SU-DHL-6 (cell line): Measurements from ENCODE around the gene RSU1.

Experiments
- H2AFZ ChIP-seq: fragments of 200-600 bp; sonication (generic); 2 replicates; pipeline ENCODE4 v1.6.1; 2014; ENCODE audit warnings: low read depth, mild to moderate bottlenecking, moderate library complexity, mixed read lengths, antibody characterized with exemption, low read length; ENCODE audit not compliant: severe bottlenecking
- H3F3A ChIP-seq: fragments of 200-600 bp; shearing (Covaris generic); 2 replicates; pipeline ENCODE4 v1.6.0; 2016; ENCODE audit warnings: antibody characterized with exemption, mild to moderate bottlenecking; ENCODE audit not compliant: insufficient read depth
- H3K27ac ChIP-seq: fragments of 200-600 bp; sonication (generic); 2 replicates; pipeline ENCODE4 v1.5.1; 2016; ENCODE audit warnings: low read depth, mild to moderate bottlenecking, low read length, moderate library complexity, mixed read lengths
- H3K27me3 ChIP-seq: fragments of 200-600 bp; sonication (generic), shearing (Covaris generic); 2 replicates; pipeline ENCODE4 v1.6.0; 2014; ENCODE audit warnings: mild to moderate bottlenecking, low read length
- H3K36me3 ChIP-seq: fragments of 200-600 bp; sonication (generic); 2 replicates; pipeline ENCODE4 v1.6.1; 2014; ENCODE audit warnings: mild to moderate bottlenecking, low read length, mixed read lengths
- H3K4me2 ChIP-seq: fragments of 300-600, 200-600 bp; shearing (Covaris generic), sonication (generic); 2 replicates; pipeline ENCODE4 v1.6.0; 2014; ENCODE audit warnings: low read length, low read depth, mild to moderate bottlenecking; ENCODE audit not compliant: poor library complexity, severe bottlenecking
- H3K4me3 ChIP-seq: fragments of 200-600 bp; sonication (generic); 2 replicates; pipeline ENCODE4 v1.5.1; 2014; ENCODE audit warnings: antibody characterized with exemption, low read length, mild to moderate bottlenecking, mixed read lengths; ENCODE audit not compliant: insufficient read depth, poor library complexity, severe bottlenecking
- H3K79me2 ChIP-seq: fragments of 200-600 bp; sonication (generic); 2 replicates; pipeline ENCODE4 v1.6.1; 2014; ENCODE audit warnings: mild to moderate bottlenecking, low read length, moderate library complexity; ENCODE audit not compliant: insufficient read depth
- H3K9ac ChIP-seq: fragments of 200-600 bp; sonication (generic); 2 replicates; pipeline ENCODE4 v1.7.0; 2014; ENCODE audit warnings: mild to moderate bottlenecking, low read length
- H3K9me2 ChIP-seq: fragments of 200-600 bp; sonication (generic); replicated peaks from 2 replicates; pipeline ENCODE4 v1.6.1; 2014; ENCODE audit warnings: low read length; ENCODE audit not compliant: insufficient read depth
- H3K9me3 ChIP-seq: fragments of 200-600 bp; sonication (generic); 2 replicates; pipeline ENCODE4 v1.6.1; 2014; ENCODE audit warnings: low read length, mixed read lengths; ENCODE audit not compliant: insufficient read depth
- H4K20me1 ChIP-seq: fragments of 200-600 bp; sonication (generic); 2 replicates; pipeline ENCODE4 v1.6.1; 2014; ENCODE audit warnings: low read depth, mild to moderate bottlenecking, antibody characterized with exemption, low read length, moderate library complexity, mixed read lengths
- CTCF ChIP-seq: fragments of 200-600 bp; sonication (generic); IDR thresholded peaks from one replicate; pipeline ENCODE4 v1.5.1; 2017; ENCODE audit warnings: antibody characterized with exemption, mild to moderate bottlenecking, low read length, moderate library complexity; ENCODE audit not compliant: insufficient read depth, poor library complexity, severe bottlenecking
- EZH2phosphoT487 ChIP-seq: fragments of 200-600 bp; sonication (generic), shearing (Covaris generic); conservative IDR thresholded peaks from 2 replicates; pipeline ENCODE4 v1.6.1; 2018; ENCODE audit warnings: mild to moderate bottlenecking, antibody characterized with exemption, low read length, moderate library complexity, mixed read lengths

The RSU1 gene

DNA sequence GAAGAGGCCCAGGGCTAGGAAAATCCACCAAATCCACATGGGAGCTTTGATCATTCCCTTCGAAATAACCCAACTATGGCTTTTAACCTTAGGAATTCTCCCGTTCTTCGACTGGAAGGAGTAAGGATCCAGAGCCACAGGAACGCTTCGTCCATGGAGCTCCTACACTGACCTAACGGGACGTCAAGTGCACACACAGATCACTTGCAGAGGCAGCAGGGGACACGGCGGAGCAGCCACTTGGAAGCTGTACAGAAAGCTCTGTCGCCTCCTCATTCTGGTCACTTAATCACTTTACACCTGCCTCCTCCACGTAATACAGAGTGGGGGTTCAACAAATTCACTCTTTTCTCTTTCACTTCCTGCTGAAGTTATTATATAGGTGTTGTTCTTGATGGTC, 43.9 kb downstream of the RSU1 start:
- peaks cover 4% of the 10 kb centered on the region for H3K79me2 ChIP-seq
- no peaks in the 10 kb centered on the region for H4K20me1 ChIP-seq
- H3K27me3 ChIP-seq, result no peaks in the 10 kb centered on the region
- no peaks in the 10 kb centered on the region for H3K9me3 ChIP-seq
- H3K27ac ChIP-seq, result no peak overlapping the region
- H3K4me2 ChIP-seq, result no peak overlapping the region
- no peak overlapping the region for H3K4me3 ChIP-seq
- no peak overlapping the region for H3K9ac ChIP-seq
- TF ChIP-seq EZH2phosphoT487 (no peak), CTCF (no peak)
- H3K9me2 ChIP-seq, result no peaks in the 10 kb centered on the region
- H2AFZ ChIP-seq, result no peak overlapping the region
- no peaks in the 10 kb centered on the region for H3K36me3 ChIP-seq
- H3F3A ChIP-seq, result no peaks in the 10 kb centered on the region

DNA sequence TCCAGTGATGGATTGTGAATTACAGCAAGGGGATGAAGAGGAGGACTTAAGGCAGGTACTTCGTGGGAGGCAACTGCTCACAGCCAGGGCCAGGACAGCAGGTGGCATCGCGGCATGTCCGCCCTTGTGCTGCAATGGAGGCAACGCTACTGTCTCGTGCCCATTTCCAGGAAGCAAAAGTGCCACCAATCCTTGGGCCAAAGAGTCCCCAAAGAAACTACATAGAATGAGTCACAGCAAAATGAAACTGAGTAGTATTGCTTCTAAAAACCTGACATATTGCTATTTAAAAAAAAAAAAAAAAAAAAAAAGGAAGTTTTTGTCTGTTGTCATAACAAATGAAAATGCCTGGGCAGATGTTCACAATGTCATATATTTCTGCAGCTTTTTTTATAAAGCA, 46.6 kb downstream of the RSU1 start:
- H2AFZ ChIP-seq, result no peak overlapping the region
- TF ChIP-seq CTCF, result no peak
- TF ChIP-seq EZH2phosphoT487, result no peak
- H3K4me3 ChIP-seq, result no peak overlapping the region
- peaks cover 4% of the 10 kb centered on the region for H3K79me2 ChIP-seq
- no peaks in the 10 kb centered on the region for H3K9me2 ChIP-seq
- H3K27me3 ChIP-seq, result no peaks in the 10 kb centered on the region
- no peaks in the 10 kb centered on the region for H4K20me1 ChIP-seq
- H3K4me2 ChIP-seq, result no peak overlapping the region
- no peaks in the 10 kb centered on the region for H3F3A ChIP-seq
- H3K36me3 ChIP-seq, result no peaks in the 10 kb centered on the region
- H3K9ac ChIP-seq, result no peak overlapping the region
- no peak overlapping the region for H3K27ac ChIP-seq
- no peaks in the 10 kb centered on the region for H3K9me3 ChIP-seq

DNA sequence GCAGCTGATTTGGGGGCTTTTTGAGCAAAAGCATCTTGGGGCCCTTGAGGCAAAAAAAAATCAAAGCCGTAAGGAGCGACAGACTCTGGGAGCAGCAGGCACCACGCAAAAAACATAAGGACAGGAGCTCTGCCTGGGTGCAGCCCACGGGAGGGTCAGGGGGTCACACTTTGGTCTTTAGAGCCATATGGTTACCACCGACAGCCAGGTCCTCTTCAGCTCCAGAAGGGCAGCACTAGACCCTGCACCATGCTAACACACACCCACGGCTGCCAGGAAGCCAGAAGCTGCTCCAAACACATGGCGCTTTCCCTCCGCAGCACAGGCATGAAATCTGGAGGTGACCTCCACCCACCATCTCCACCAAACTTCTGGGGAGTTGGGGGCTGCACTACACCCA, 47.1 kb downstream of the RSU1 start:
- no peaks in the 10 kb centered on the region for H3K36me3 ChIP-seq
- peaks cover 4% of the 10 kb centered on the region for H3K79me2 ChIP-seq

More for the DNA sequence above, 47.1 kb downstream of the RSU1 start:
- no peak overlapping the region for H3K4me3 ChIP-seq
- H3K9me2 ChIP-seq, result no peaks in the 10 kb centered on the region
- H3F3A ChIP-seq, result no peaks in the 10 kb centered on the region
- no peak overlapping the region for H3K27ac ChIP-seq
- no peaks in the 10 kb centered on the region for H3K9me3 ChIP-seq
- H3K4me2 ChIP-seq, result no peak overlapping the region
- H2AFZ ChIP-seq, result no peak overlapping the region
- no peaks in the 10 kb centered on the region for H4K20me1 ChIP-seq
- TF ChIP-seq CTCF, result no peak
- TF ChIP-seq EZH2phosphoT487, result no peak
- H3K9ac ChIP-seq, result no peak overlapping the region
- H3K27me3 ChIP-seq, result no peaks in the 10 kb centered on the region
